HCT116 (cell line): ENCODE data around the gene RNF145. TPM values are rescaled to one million over a fixed set of nuclear protein-coding genes. Genes with fewer than 3 reads are reported as not detected.

Experiments used
- ATAC-seq: fragments of 200-7000 bp; cut with Tn5 transposase; 2 replicates; pipeline ENCODE4 v1.9.1; 2020; ENCODE audit warnings: mild to moderate bottlenecking, moderate library complexity
- BruUV-seq: library from RNA; stranded (reverse); fragments of 400-500 nt; replicated peaks from 2 replicates; lab custom pipeline; 2021; lab: Mats Ljungman, UMichigan
- CTCF ChIA-PET: fragments of 300-600 bp; sonication (Branson Sonifier 250); formaldehyde crosslinking; loops from one replicate; lab custom pipeline; 2021; ENCODE audit warnings: antibody characterized with exemption; lab: Charles Lee
- POLR2A ChIA-PET: fragments of 300-600, 350-600 bp; sonication (Branson Sonifier 250); formaldehyde crosslinking; loops from one replicate; lab custom pipeline; 2021; ENCODE audit warnings: antibody characterized with exemption; lab: Charles Lee
- RAD21 ChIA-PET, 2 experiments: fragments of 300-600 bp; sonication (Branson Sonifier 250); formaldehyde crosslinking; loops; one replicate each; lab custom pipeline; 2023; ENCODE audit warnings: low total read pairs in 2 of 2; ENCODE audit not compliant: uncharacterized antibody in 2 of 2, unreplicated experiment in 2 of 2, low non-redundant PET in 1 of 2; lab: Charles Lee
- DNase-seq: peaks from one replicate; pipeline ENCODE4 v3.0.0-alpha.2; 2010; ENCODE audit warnings: low read depth, low spot score
- H2AFZ ChIP-seq: fragments of 200-600 bp; shearing (Covaris generic), sonication (generic); 2 replicates; pipeline ENCODE4 v1.6.1; 2017; ENCODE audit warnings: low read depth, mixed run types, mixed read lengths, antibody characterized with exemption, low read length; ENCODE audit not compliant: poor library complexity, severe bottlenecking
- H3K27ac ChIP-seq: 2 replicates; pipeline ENCODE4 v1.5.1; 2012; ENCODE audit warnings: low read depth, low read length
- H3K27me3 ChIP-seq: fragments of 200-600 bp; sonication (generic); 2 replicates; pipeline ENCODE4 v1.6.1; 2016; ENCODE audit warnings: mixed run types, low read length, mixed read lengths; ENCODE audit not compliant: insufficient read depth
- H3K36me3 ChIP-seq, 2 experiments: fragments of 200-500 bp in 1 of 2; fragments of 200-600 bp in 1 of 2; sonication (Bioruptor generic) in 1 of 2; sonication (generic) in 1 of 2; 2 replicates each; pipeline versions ENCODE4 v1.5.1 to v1.6.1; 2014 to 2016; ENCODE audit warnings: low read length in 2 of 2, inconsistent platforms in 1 of 2, mixed read lengths in 1 of 2, mixed run types in 1 of 2; ENCODE audit not compliant: insufficient read depth in 2 of 2, control insufficient read depth in 1 of 2
- H3K4me1 ChIP-seq, 2 experiments: fragments of 200-600 bp in 1 of 2; sonication (generic) in 1 of 2; 2 replicates each; pipeline versions ENCODE4 v1.5.1 to v1.6.1; 2012 to 2017; ENCODE audit warnings: low read length in 2 of 2, inconsistent platforms in 1 of 2, mild to moderate bottlenecking in 1 of 2, mixed read lengths in 1 of 2, mixed run types in 1 of 2, moderate library complexity in 1 of 2; ENCODE audit not compliant: insufficient read depth in 2 of 2, control insufficient read depth in 1 of 2
- H3K4me2 ChIP-seq: fragments of 200-600 bp; sonication (generic); 2 replicates; pipeline ENCODE4 v1.6.1; 2017; ENCODE audit warnings: mixed run types, low read length, mixed read lengths
- H3K4me3 ChIP-seq, 2 experiments: fragments of 200-600 bp in 1 of 2; sonication (generic) in 1 of 2; replicated peaks in 1 of 2; 2 replicates each; pipeline ENCODE4 v1.5.1; 2011 to 2016; ENCODE audit warnings: low read length in 2 of 2, control low read depth in 1 of 2, low read depth in 1 of 2, mild to moderate bottlenecking in 1 of 2, mixed read lengths in 1 of 2, mixed run types in 1 of 2
- H3K79me2 ChIP-seq: fragments of 200-600 bp; sonication (generic); 2 replicates; pipeline ENCODE4 v1.6.1; 2017; ENCODE audit warnings: mild to moderate bottlenecking, mixed run types, low read length, moderate library complexity, mixed read lengths; ENCODE audit not compliant: insufficient read depth
- H3K9ac ChIP-seq: fragments of 200-600 bp; sonication (generic); 2 replicates; pipeline ENCODE4 v1.6.1; 2016; ENCODE audit warnings: low read length, mixed read lengths
- H3K9me2 ChIP-seq: fragments of 200-600 bp; sonication (generic), shearing (Covaris generic); 2 replicates; pipeline ENCODE4 v1.6.1; 2017; ENCODE audit warnings: mixed run types, mild to moderate bottlenecking, moderate library complexity; ENCODE audit not compliant: insufficient read depth
- H3K9me3 ChIP-seq, 2 experiments: fragments of 200-500 bp in 1 of 2; fragments of 200-600 bp in 1 of 2; sonication (Bioruptor generic) in 1 of 2; sonication (generic) in 1 of 2; 2 replicates each; pipeline ENCODE4 v1.6.1; 2014 to 2017; ENCODE audit warnings: low read length in 2 of 2, mixed read lengths in 2 of 2, inconsistent platforms in 1 of 2, low read depth in 1 of 2, mild to moderate bottlenecking in 1 of 2, mixed run types in 1 of 2, moderate library complexity in 1 of 2; ENCODE audit not compliant: control insufficient read depth in 1 of 2, insufficient read depth in 1 of 2
- H4K20me1 ChIP-seq: fragments of 200-600 bp; sonication (generic), shearing (Covaris generic); 2 replicates; pipeline ENCODE4 v1.6.1; 2017; ENCODE audit warnings: mixed run types, mild to moderate bottlenecking, moderate library complexity; ENCODE audit not compliant: insufficient read depth
- CBX3 ChIP-seq: IDR thresholded peaks from 2 replicates; pipeline ENCODE4 v1.6.1; 2012; ENCODE audit warnings: low read depth
- ELF1 ChIP-seq: IDR thresholded peaks from 2 replicates; pipeline ENCODE4 v1.6.1; 2012; ENCODE audit warnings: low read depth, borderline replicate concordance
- EZH2phosphoT487 ChIP-seq: fragments of 200-600 bp; IDR thresholded peaks from 2 replicates; pipeline ENCODE4 v1.6.1; 2018; ENCODE audit warnings: antibody characterized with exemption, borderline replicate concordance
- FOSL1 ChIP-seq: IDR thresholded peaks from 2 replicates; pipeline ENCODE4 v1.6.1; 2012; ENCODE audit warnings: low read depth
- POLR2A ChIP-seq: IDR thresholded peaks from 2 replicates; pipeline ENCODE4 v1.7.0; 2011; ENCODE audit warnings: borderline replicate concordance; ENCODE audit not compliant: insufficient read depth, insufficient read length; ENCODE audit errors: extremely low read depth
- POLR2AphosphoS5 ChIP-seq: IDR thresholded peaks from 2 replicates; pipeline ENCODE4 v1.6.1; 2011; ENCODE audit warnings: mild to moderate bottlenecking, low read depth, low read length, moderate library complexity
- RAD21 ChIP-seq: IDR thresholded peaks from 2 replicates; pipeline ENCODE4 v1.6.1; 2012; ENCODE audit warnings: low read depth, mild to moderate bottlenecking
- SIN3A ChIP-seq: IDR thresholded peaks from 2 replicates; pipeline ENCODE4 v1.6.1; 2012; ENCODE audit warnings: low read depth
- SRF ChIP-seq: IDR thresholded peaks from 2 replicates; pipeline ENCODE4 v1.6.1; 2012; ENCODE audit warnings: low read depth
- ZFX ChIP-seq: fragments of 450-650 bp; IDR thresholded peaks from 2 replicates; pipeline ENCODE4 v1.6.1; 2017
- ZNF274 ChIP-seq: fragments of 200-500 bp; sonication (Bioruptor generic); IDR thresholded peaks from 2 replicates; pipeline ENCODE4 v1.6.1; 2014; ENCODE audit warnings: mild to moderate bottlenecking, low read depth, low read length, inconsistent platforms
- intact Hi-C: fragments of 100-400 bp; cut with micrococcal nuclease; formaldehyde crosslinking; loops from 2 replicates; pipeline ENCODE4 v1.10.0; 2022
- total RNA-seq: library from RNA; stranded (reverse); gene quantifications from one replicate; pipeline ENCODE4 v1.2.1, GENCODE V29; 2021; ENCODE audit not compliant: unreplicated experiment
- TF ChIP-seq, protein P1 (sequence below): IDR thresholded peaks from 2 replicates; pipeline ENCODE4 v1.6.1; 2011; ENCODE audit warnings: mild to moderate bottlenecking, low read length, moderate library complexity; ENCODE audit not compliant: insufficient replicate concordance; ENCODE audit errors: extremely low read depth
- TF ChIP-seq, protein P2 (sequence below): IDR thresholded peaks from 2 replicates; pipeline ENCODE4 v1.6.1; 2012

RNF145 gene
- total RNA-seq, 1 experiment from 2014 or later: 60.6 TPM

- TF ChIP-seq, protein P1, sequence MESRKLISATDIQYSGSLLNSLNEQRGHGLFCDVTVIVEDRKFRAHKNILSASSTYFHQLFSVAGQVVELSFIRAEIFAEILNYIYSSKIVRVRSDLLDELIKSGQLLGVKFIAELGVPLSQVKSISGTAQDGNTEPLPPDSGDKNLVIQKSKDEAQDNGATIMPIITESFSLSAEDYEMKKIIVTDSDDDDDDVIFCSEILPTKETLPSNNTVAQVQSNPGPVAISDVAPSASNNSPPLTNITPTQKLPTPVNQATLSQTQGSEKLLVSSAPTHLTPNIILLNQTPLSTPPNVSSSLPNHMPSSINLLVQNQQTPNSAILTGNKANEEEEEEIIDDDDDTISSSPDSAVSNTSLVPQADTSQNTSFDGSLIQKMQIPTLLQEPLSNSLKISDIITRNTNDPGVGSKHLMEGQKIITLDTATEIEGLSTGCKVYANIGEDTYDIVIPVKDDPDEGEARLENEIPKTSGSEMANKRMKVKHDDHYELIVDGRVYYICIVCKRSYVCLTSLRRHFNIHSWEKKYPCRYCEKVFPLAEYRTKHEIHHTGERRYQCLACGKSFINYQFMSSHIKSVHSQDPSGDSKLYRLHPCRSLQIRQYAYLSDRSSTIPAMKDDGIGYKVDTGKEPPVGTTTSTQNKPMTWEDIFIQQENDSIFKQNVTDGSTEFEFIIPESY: no peak
- TF ChIP-seq RAD21 (no peak), SRF (no peak), ZFX (no peak), ZNF274 (no peak), POLR2AphosphoS5 (no peak), EZH2phosphoT487 (no peak), POLR2A (no peak)
- TF ChIP-seq, protein P2, sequence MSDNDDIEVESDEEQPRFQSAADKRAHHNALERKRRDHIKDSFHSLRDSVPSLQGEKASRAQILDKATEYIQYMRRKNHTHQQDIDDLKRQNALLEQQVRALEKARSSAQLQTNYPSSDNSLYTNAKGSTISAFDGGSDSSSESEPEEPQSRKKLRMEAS: no peak
These were observed 23.0 kb downstream of the RNF145 start (continued) for GRCh38 chr5:159186319-159186718.

DNA sequence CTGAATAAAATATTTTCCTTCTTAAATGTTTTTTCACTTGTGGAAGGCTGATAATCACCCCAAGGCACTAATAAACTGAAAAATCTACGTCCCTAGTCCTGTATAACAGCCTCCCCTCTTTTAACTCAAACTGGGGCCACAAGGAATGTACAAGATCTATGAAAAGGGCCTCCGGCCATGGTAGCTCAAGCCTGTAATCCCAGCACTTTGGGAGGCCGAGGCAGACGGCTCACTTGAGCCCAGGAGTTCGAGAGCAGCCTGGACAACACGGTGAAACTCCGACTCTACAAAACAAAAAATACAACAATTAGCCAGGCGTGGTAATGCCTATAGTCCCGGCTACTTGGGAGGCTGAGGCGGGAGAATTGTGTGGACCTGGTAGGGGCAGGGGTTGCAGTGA is 23.6 kb downstream of the RNF145 start:
- no TSS peak for BruUV-seq
- H3K4me1 ChIP-seq: peaks cover 4 to 14% of the 10 kb centered on the region in 2 experiments; a peak in 2 of 4 replicates
- RAD21 ChIA-PET: no interaction called here
- TF ChIP-seq SIN3A (no peak), ELF1 (no peak), CBX3 (no peak), FOSL1 (no peak), POLR2AphosphoS5 (no peak)
- TF ChIP-seq, protein P1: no peak
- TF ChIP-seq, all 23 proteins: peak for 0
- H4K20me1 ChIP-seq: peaks cover 3% of the 10 kb centered on the region; the same call in 1 of the 2 replicates
- no peak overlapping the region for H3K27ac ChIP-seq
- H3K79me2 ChIP-seq: peaks cover 55% of the 10 kb centered on the region
- no peak overlapping the region for H3K9ac ChIP-seq
- no peaks in the 10 kb centered on the region; a peak in 2 of 4 replicates for H3K36me3 ChIP-seq
- CTCF ChIA-PET: interaction anchor here (2.1 kb wide), 1 partner anchor 29 kb away, joined by 6 read pairs; no protein-coding TSS in a partner anchor
- H2AFZ ChIP-seq: no peak overlapping the region
- no peak for ATAC-seq
- POLR2A ChIA-PET: no interaction called here
- H3K27me3 ChIP-seq: no peaks in the 10 kb centered on the region
- no peaks in the 10 kb centered on the region for H3K9me3 ChIP-seq
- intact Hi-C loops: no loop called here
- H3K4me2 ChIP-seq: no peak overlapping the region
- H3K9me2 ChIP-seq: no peaks in the 10 kb centered on the region
- H3K4me3 ChIP-seq: no peak overlapping the region
- DNase-seq: no peak
